ENCODE measurements around the gene ZNF438. TPM values are rescaled to one million over a fixed set of nuclear protein-coding genes. Genes with fewer than 3 reads are reported as not detected.
"Not testable (repeated sequence)": the region's sequence is repeated elsewhere in the genome, so short reads cannot be mapped to it uniquely, and the experiment has no call there.

The ZNF438 gene
- 10 to 100 TPM in 2 of 3 donors, 1 to 10 TPM in 1; 8.9 to 10.2 (median 10.1) TPM for polyA plus RNA-seq (ENCODE audit: insufficient read length in 3 of 3)

- peak; percentile 83 to 89 (median 86) for DNase-seq (ENCODE audit: low read depth in 3 of 3, low spot score in 2 of 3)
Measured at GRCh38 chr10:31031558-31032257, at the start of gene ZNF438. TSS of gene ZNF438 (minus strand) at chr10:31031865. CDS start at chr10:30877034, 154,831 bp downstream.

- no peak for DNase-seq (ENCODE audit: low read depth in 3 of 3, low spot score in 2 of 3)
Measured at GRCh38 chr10:31076610-31076988, 44.9 kb upstream of the ZNF438 start.

- DNase-seq (ENCODE audit: low read depth in 3 of 3, low spot score in 2 of 3) = no peak
Measured at GRCh38 chr10:31075881-31076609, 44.4 kb upstream of the ZNF438 start.

- no peak for DNase-seq (ENCODE audit: low read depth in 3 of 3, low spot score in 2 of 3)
Measured at GRCh38 chr10:31075434-31075833, 43.8 kb upstream of the ZNF438 start.

- no peak for DNase-seq (ENCODE audit: low read depth in 3 of 3, low spot score in 2 of 3)
Measured at GRCh38 chr10:31074722-31075086, 43.0 kb upstream of the ZNF438 start.

- no peak for DNase-seq (ENCODE audit: low read depth in 3 of 3, low spot score in 2 of 3)
Measured at GRCh38 chr10:31073996-31074721, 42.5 kb upstream of the ZNF438 start.

GRCh38 chr10:31073211-31073610 lies 41.5 kb upstream of the ZNF438 start:
- no peak for DNase-seq (ENCODE audit: low read depth in 3 of 3, low spot score in 2 of 3)

GRCh38 chr10:31072451-31072850 lies 40.8 kb upstream of the ZNF438 start:
- DNase-seq (ENCODE audit: low read depth in 3 of 3, low spot score in 2 of 3) = no peak

- no peak for DNase-seq (ENCODE audit: low read depth in 3 of 3, low spot score in 2 of 3)
Measured at GRCh38 chr10:31071232-31072005, 39.8 kb upstream of the ZNF438 start.

- DNase-seq (ENCODE audit: low read depth in 3 of 3, low spot score in 2 of 3) = no peak
Measured at GRCh38 chr10:31070691-31071090, 39.0 kb upstream of the ZNF438 start.

- DNase-seq (ENCODE audit: low read depth in 3 of 3, low spot score in 2 of 3) = no peak
Measured at GRCh38 chr10:31070025-31070424, 38.4 kb upstream of the ZNF438 start.

- no peak for DNase-seq (ENCODE audit: low read depth in 3 of 3, low spot score in 2 of 3)
Measured at GRCh38 chr10:31069411-31069810, 37.7 kb upstream of the ZNF438 start.

GRCh38 chr10:31064348-31064747 lies 32.7 kb upstream of the ZNF438 start:
- no peak for DNase-seq (ENCODE audit: low read depth in 3 of 3, low spot score in 2 of 3)

- DNase-seq (ENCODE audit: low read depth in 3 of 3, low spot score in 2 of 3) = no peak
Measured at GRCh38 chr10:31063841-31064240, 32.2 kb upstream of the ZNF438 start.

GRCh38 chr10:31062856-31063255 lies 31.2 kb upstream of the ZNF438 start:
- DNase-seq (ENCODE audit: low read depth in 3 of 3, low spot score in 2 of 3) = no peak

- DNase-seq (ENCODE audit: low read depth in 3 of 3, low spot score in 2 of 3) = no peak
Measured at GRCh38 chr10:31061941-31062340, 30.3 kb upstream of the ZNF438 start.

- DNase-seq (ENCODE audit: low read depth in 3 of 3, low spot score in 2 of 3) = no peak
Measured at GRCh38 chr10:31058795-31059703, 27.4 kb upstream of the ZNF438 start.

GRCh38 chr10:31056678-31057077 lies 25.0 kb upstream of the ZNF438 start:
- not testable (repeated sequence) for DNase-seq (ENCODE audit: low read depth in 3 of 3, low spot score in 2 of 3)

- DNase-seq (ENCODE audit: low read depth in 3 of 3, low spot score in 2 of 3) = no peak
Measured at GRCh38 chr10:31055573-31056251, 24.0 kb upstream of the ZNF438 start.

Data from right renal cortex interstitium (tissue), 3 donors.